K562 (cell line): ENCODE data around the gene RPL18A. TPM values are rescaled to one million over a fixed set of nuclear protein-coding genes. Genes with fewer than 3 reads are reported as not detected.

ENCODE experiments used
- CTCFL ChIP-seq: IDR thresholded peaks from 2 replicates; pipeline ENCODE4 v1.6.1; 2011; ENCODE audit warnings: borderline replicate concordance, low read depth, mild to moderate bottlenecking, moderate library complexity, low read length; ENCODE audit not compliant: insufficient read depth, poor library complexity, severe bottlenecking
- ETV6 ChIP-seq, 3 experiments: fragments of 150-350 bp in 1 of 3; sonication (generic) in 1 of 3; formaldehyde crosslinking in 1 of 3; IDR thresholded peaks; 2 replicates each; pipeline versions ENCODE4 v1.6.1 to v1.8.0; 2014 to 2022; ENCODE audit warnings: borderline replicate concordance in 2 of 3, low read depth in 2 of 3, antibody characterized with exemption in 1 of 3, low read length in 1 of 3, mild to moderate bottlenecking in 1 of 3, missing genetic modification reagents in 1 of 3
- MGA ChIP-seq: fragments of 450-650 bp; IDR thresholded peaks from 2 replicates; pipeline ENCODE4 v1.6.1; 2016; ENCODE audit warnings: mild to moderate bottlenecking, moderate library complexity
- NR0B1 ChIP-seq: fragments of 450-650 bp; IDR thresholded peaks from one replicate; pipeline ENCODE4 v1.6.1; 2018; ENCODE audit warnings: mild to moderate bottlenecking, moderate library complexity; ENCODE audit not compliant: partially characterized antibody
- PHF8 ChIP-seq: fragments of 200-600 bp; sonication (generic); IDR thresholded peaks from 2 replicates; pipeline ENCODE4 v1.6.1; 2012; ENCODE audit warnings: mixed run types, mild to moderate bottlenecking, inconsistent platforms, low read length, moderate library complexity, borderline replicate concordance
- VEZF1 ChIP-seq: fragments of 200-800 bp; sonication (Bioruptor generic); IDR thresholded peaks from 2 replicates; pipeline ENCODE4 v1.6.1; 2017; ENCODE audit warnings: missing genetic modification characterization, missing compliant biosample characterization
- ZSCAN29 ChIP-seq: fragments of 450-650 bp; IDR thresholded peaks from 2 replicates; pipeline ENCODE4 v1.6.1; 2017
- polyA plus RNA-seq, 8 experiments: library from polyadenylated mRNA; depleted of rRNA in 4 of 8; stranded (reverse) in 5 of 8; unstranded in 3 of 8; fragments of >200 nt; fragmentation: Nextera tagmentation in 2 of 8; fragmentation: Illumina TruSeq in 1 of 8; extraction: Ambion mirVana in 2 of 8; extraction: Trizol in 1 of 8; gene quantifications; 2 replicates each; pipeline versions ENCODE4 v1.2.1 to v1.2.3, GENCODE V29; 2011 to 2014; ENCODE audit warnings: inconsistent platforms in 1 of 8, missing spikeins in 1 of 8
- total RNA-seq, 7 experiments: library from RNA; depleted of rRNA in 6 of 7; stranded (reverse); fragments of >200 nt in 6 of 7; fragmentation: Illumina TruSeq in 2 of 7; extraction: Trizol in 2 of 7; gene quantifications; 2 replicates each; pipeline versions ENCODE4 v1.2.1 to v1.2.3, GENCODE V29; 2011 to 2021; ENCODE audit warnings: low replicate concordance in 1 of 7

Gene RPL18A
- total and polyA plus RNA-seq, 9 of the 15 experiments (the other 6 are each of a cell fraction or from before 2014, with no cell fraction given): 626 to 2,882 (median 1,895) TPM

GRCh38 chr19:17873786-17874757 lies 14.4 kb downstream of the RPL18A start (continued):
- TF ChIP-seq MGA (peak; percentile 63; the same call in 1 of the 2 replicates), ETV6 (IDR thresholded peaks at IDR 0.05; ENCODE audit: borderline replicate concordance in 1 of 2, low read depth in 2 of 2, low read length in 1 of 2) (no peak), ETV6 (CRISPR knock-in tag; IDR thresholded peaks at IDR 0.05; ENCODE audit: borderline replicate concordance) (no peak), VEZF1 (peak; percentile 52; the same call in 1 of the 2 replicates), CTCFL (no peak), NR0B1 (no peak), PHF8 (peak; percentile 42; the same call in 1 of the 2 replicates), ZSCAN29 (0 out of 2 replicates have a peak, but pooled peaks have one; percentile 22)
